ENCODE measurements around the gene TTLL11.

Gene TTLL11

GRCh38 chr9:122030357-122030756, 62.8 kb downstream of the TTLL11 start:
- H3K4me3 ChIP-seq (ENCODE audit: low read length), result no peak overlapping the region
- H3K4me2 ChIP-seq (ENCODE audit: low read length), result no peak overlapping the region
- H3K9me3 ChIP-seq (replicated peaks; ENCODE audit: low read length), result no peaks in the 10 kb centered on the region
- peaks cover 18% of the 10 kb centered on the region for H3K4me1 ChIP-seq (ENCODE audit: control insufficient read depth, insufficient read depth, low read length)
- no peak overlapping the region for H3K9ac ChIP-seq (ENCODE audit: low read depth, low read length)
- H3K27me3 ChIP-seq (ENCODE audit: control insufficient read depth, insufficient read depth, low read length), result no peaks in the 10 kb centered on the region
- no peaks in the 10 kb centered on the region for H3K36me3 ChIP-seq (ENCODE audit: insufficient read depth, low read length)

GRCh38 chr9:122029898-122030297, 63.2 kb downstream of the TTLL11 start:
- H3K36me3 ChIP-seq (ENCODE audit: insufficient read depth, low read length), result no peaks in the 10 kb centered on the region
- no peaks in the 10 kb centered on the region for H3K9me3 ChIP-seq (replicated peaks; ENCODE audit: low read length)
- H3K4me1 ChIP-seq (ENCODE audit: control insufficient read depth, insufficient read depth, low read length), result peaks cover 18% of the 10 kb centered on the region
- no peaks in the 10 kb centered on the region for H3K27me3 ChIP-seq (ENCODE audit: control insufficient read depth, insufficient read depth, low read length)
- H3K4me2 ChIP-seq (ENCODE audit: low read length), result no peak overlapping the region
- no peak overlapping the region for H3K4me3 ChIP-seq (ENCODE audit: low read length)
- H3K9ac ChIP-seq (ENCODE audit: low read depth, low read length), result no peak overlapping the region

- peaks cover 12% of the 10 kb centered on the region for H3K4me1 ChIP-seq (ENCODE audit: control insufficient read depth, insufficient read depth, low read length)
- no peak overlapping the region for H3K4me2 ChIP-seq (ENCODE audit: low read length)
- no peaks in the 10 kb centered on the region for H3K36me3 ChIP-seq (ENCODE audit: insufficient read depth, low read length)
- H3K4me3 ChIP-seq (ENCODE audit: low read length), result no peak overlapping the region
- H3K27me3 ChIP-seq (ENCODE audit: control insufficient read depth, insufficient read depth, low read length), result no peaks in the 10 kb centered on the region
- H3K9me3 ChIP-seq (replicated peaks; ENCODE audit: low read length), result no peaks in the 10 kb centered on the region
- no peak overlapping the region for H3K9ac ChIP-seq (ENCODE audit: low read depth, low read length)
Measured at GRCh38 chr9:122028089-122028488, 65.0 kb downstream of the TTLL11 start.

GRCh38 chr9:122020398-122020797, 72.7 kb downstream of the TTLL11 start:
- no peak overlapping the region for H3K4me2 ChIP-seq (ENCODE audit: low read length)
- no peak overlapping the region for H3K4me3 ChIP-seq (ENCODE audit: low read length)
- H3K9me3 ChIP-seq (replicated peaks; ENCODE audit: low read length), result no peaks in the 10 kb centered on the region
- H3K36me3 ChIP-seq (ENCODE audit: insufficient read depth, low read length), result no peaks in the 10 kb centered on the region
- peaks cover 6% of the 10 kb centered on the region for H3K4me1 ChIP-seq (ENCODE audit: control insufficient read depth, insufficient read depth, low read length)
- H3K27me3 ChIP-seq (ENCODE audit: control insufficient read depth, insufficient read depth, low read length), result no peaks in the 10 kb centered on the region
- H3K9ac ChIP-seq (ENCODE audit: low read depth, low read length), result no peak overlapping the region

DNA sequence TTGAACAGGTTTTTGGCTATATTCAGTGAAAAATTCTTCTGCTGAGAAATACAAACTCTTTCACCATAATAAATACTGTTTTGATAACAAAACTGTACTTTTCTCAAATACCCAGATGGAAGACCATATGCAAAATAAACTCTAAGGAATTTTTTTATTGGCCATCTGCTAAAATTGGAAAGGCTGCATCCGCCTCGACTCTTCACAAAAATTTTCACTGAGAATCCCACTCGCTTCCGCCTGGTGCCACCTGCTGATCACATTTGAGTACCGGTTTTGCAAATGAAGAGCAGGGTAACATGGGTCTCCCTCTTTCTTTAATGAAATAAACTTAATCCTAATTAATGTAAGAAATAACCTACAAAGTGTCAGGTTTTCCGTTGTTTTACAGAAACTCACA, 76.4 kb downstream of the TTLL11 start:
- no peaks in the 10 kb centered on the region for H3K36me3 ChIP-seq (ENCODE audit: insufficient read depth, low read length)
- no peaks in the 10 kb centered on the region for H3K27me3 ChIP-seq (ENCODE audit: control insufficient read depth, insufficient read depth, low read length)
- no peak overlapping the region for H3K4me2 ChIP-seq (ENCODE audit: low read length)
- H3K4me3 ChIP-seq (ENCODE audit: low read length), result no peak overlapping the region
- H3K9ac ChIP-seq (ENCODE audit: low read depth, low read length), result no peak overlapping the region
- peaks cover 6% of the 10 kb centered on the region for H3K4me1 ChIP-seq (ENCODE audit: control insufficient read depth, insufficient read depth, low read length)
- H3K9me3 ChIP-seq (replicated peaks; ENCODE audit: low read length), result no peaks in the 10 kb centered on the region

GRCh38 chr9:122016309-122016708, 76.8 kb downstream of the TTLL11 start:
- H3K9ac ChIP-seq (ENCODE audit: low read depth, low read length), result no peak overlapping the region
- H3K4me3 ChIP-seq (ENCODE audit: low read length), result no peak overlapping the region
- H3K4me2 ChIP-seq (ENCODE audit: low read length), result no peak overlapping the region
- no peaks in the 10 kb centered on the region for H3K9me3 ChIP-seq (replicated peaks; ENCODE audit: low read length)
- H3K36me3 ChIP-seq (ENCODE audit: insufficient read depth, low read length), result no peaks in the 10 kb centered on the region
- H3K4me1 ChIP-seq (ENCODE audit: control insufficient read depth, insufficient read depth, low read length), result peaks cover 6% of the 10 kb centered on the region
- H3K27me3 ChIP-seq (ENCODE audit: control insufficient read depth, insufficient read depth, low read length), result no peaks in the 10 kb centered on the region

DNA sequence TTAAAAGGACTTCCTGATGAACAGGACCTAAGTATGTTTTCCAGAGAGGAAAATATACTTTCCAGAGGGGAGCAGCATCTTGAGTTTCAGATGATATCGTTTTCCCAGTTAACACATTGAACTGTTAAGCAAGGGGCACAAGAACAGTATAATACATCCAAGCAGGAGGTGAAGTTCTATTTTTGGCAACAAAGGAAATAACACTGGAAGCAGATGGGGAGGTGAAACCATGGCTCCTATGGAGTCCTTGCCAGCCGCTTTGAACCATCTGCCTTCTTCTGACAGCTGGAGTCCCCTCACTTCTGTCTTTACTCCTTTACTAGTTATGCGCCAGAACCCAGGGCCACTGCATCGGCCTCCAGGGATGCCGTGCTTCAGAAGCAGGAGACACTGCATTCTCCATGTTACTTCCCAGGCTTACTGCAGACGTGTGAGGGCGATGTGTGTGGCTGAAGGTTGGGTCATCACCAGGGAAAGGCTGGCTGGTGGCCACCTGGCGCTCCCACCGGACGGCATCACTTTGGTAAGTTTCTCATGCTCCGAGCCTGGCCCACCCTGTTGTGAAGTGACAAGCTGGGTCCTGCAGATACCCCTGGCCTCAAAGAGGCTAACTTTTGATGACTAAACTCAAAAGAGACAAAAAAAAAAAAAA, 77.8 kb downstream of the TTLL11 start:
- no peaks in the 10 kb centered on the region for H3K9me3 ChIP-seq (replicated peaks; ENCODE audit: low read length)
- H3K9ac ChIP-seq (ENCODE audit: low read depth, low read length), result no peak overlapping the region
- H3K4me2 ChIP-seq (ENCODE audit: low read length), result no peak overlapping the region
- H3K36me3 ChIP-seq (ENCODE audit: insufficient read depth, low read length), result no peaks in the 10 kb centered on the region
- no peak overlapping the region for H3K4me3 ChIP-seq (ENCODE audit: low read length)
- H3K27me3 ChIP-seq (ENCODE audit: control insufficient read depth, insufficient read depth, low read length), result no peaks in the 10 kb centered on the region
- peaks cover 3% of the 10 kb centered on the region for H3K4me1 ChIP-seq (ENCODE audit: control insufficient read depth, insufficient read depth, low read length)

DNA sequence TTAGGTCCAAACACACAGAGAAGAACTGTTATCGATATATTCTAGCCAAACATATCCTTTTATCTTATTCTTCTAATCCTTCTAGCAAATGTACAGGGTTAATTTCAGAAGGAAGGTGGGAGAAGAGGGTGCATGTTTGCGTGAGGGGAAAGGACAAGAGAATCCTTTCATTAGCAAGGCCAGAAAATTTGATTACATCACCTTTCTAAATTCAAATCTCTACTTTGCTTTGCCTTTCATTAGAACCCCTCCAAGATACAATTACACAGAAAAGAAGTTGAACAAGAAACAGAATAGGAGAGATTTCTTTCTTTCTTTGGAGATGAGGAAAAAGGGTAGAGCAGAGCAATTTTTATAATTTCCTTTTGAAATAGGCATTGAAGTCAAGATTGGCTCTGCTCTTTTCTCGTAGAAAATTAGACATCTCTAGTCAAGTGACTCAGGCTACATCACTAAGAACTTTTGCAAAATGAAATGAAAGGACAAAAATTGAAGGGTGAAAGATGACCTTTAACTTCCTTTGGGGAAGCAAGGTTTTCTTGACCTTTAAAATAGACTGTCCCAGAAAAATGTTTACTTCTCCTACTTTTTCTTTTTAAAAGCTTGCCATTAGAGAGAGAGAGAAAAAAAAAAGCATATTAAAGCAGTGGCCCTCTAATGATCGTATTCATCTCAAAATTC, 81.2 kb downstream of the TTLL11 start:
- Histone ChIP-seq H3K4me2 (ENCODE audit: low read length) (no peak overlapping the region), H3K9me3 (replicated peaks; ENCODE audit: low read length) (no peaks in the 10 kb centered on the region), H3K4me3 (ENCODE audit: low read length) (no peak overlapping the region), H3K4me1 (ENCODE audit: control insufficient read depth, insufficient read depth, low read length) (no peaks in the 10 kb centered on the region), H3K9ac (ENCODE audit: low read depth, low read length) (no peak overlapping the region), H3K27me3 (ENCODE audit: control insufficient read depth, insufficient read depth, low read length) (no peaks in the 10 kb centered on the region), H3K36me3 (ENCODE audit: insufficient read depth, low read length) (no peaks in the 10 kb centered on the region)

- H3K4me1 ChIP-seq (ENCODE audit: control insufficient read depth, insufficient read depth, low read length), result no peaks in the 10 kb centered on the region
Measured at GRCh38 chr9:122008559-122008958, 84.5 kb downstream of the TTLL11 start.

DNA sequence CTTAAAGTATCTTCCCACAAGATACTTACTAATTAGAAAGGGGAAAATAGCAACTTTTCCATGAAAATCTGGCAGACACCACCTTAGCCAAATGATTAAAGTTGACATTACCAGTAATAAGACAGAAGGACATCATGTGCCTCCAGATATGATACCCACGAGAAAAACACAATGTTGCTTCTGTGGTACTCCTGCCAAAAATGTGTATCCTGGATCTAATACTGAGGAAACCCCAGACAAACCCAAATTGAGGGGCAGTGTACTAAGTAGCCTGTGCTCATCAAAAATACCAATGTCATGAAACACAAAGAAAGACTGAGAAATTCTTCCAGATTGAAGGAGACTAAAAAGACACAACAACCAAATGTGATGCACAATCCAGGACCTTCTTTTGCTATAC, 85.3 kb downstream of the TTLL11 start:
- Histone ChIP-seq H3K27me3 (ENCODE audit: control insufficient read depth, insufficient read depth, low read length) (no peaks in the 10 kb centered on the region), H3K4me3 (ENCODE audit: low read length) (no peak overlapping the region), H3K9ac (ENCODE audit: low read depth, low read length) (no peak overlapping the region), H3K36me3 (ENCODE audit: insufficient read depth, low read length) (no peaks in the 10 kb centered on the region), H3K4me1 (ENCODE audit: control insufficient read depth, insufficient read depth, low read length) (no peaks in the 10 kb centered on the region), H3K9me3 (replicated peaks; ENCODE audit: low read length) (no peaks in the 10 kb centered on the region), H3K4me2 (ENCODE audit: low read length) (no peak overlapping the region)

More at GRCh38 chr9:122008559-122008958, 84.5 kb downstream of the TTLL11 start:
- Histone ChIP-seq H3K9ac (ENCODE audit: low read depth, low read length) (no peak overlapping the region), H3K36me3 (ENCODE audit: insufficient read depth, low read length) (no peaks in the 10 kb centered on the region), H3K9me3 (replicated peaks; ENCODE audit: low read length) (no peaks in the 10 kb centered on the region), H3K27me3 (ENCODE audit: control insufficient read depth, insufficient read depth, low read length) (no peaks in the 10 kb centered on the region), H3K4me2 (ENCODE audit: low read length) (no peak overlapping the region), H3K4me3 (ENCODE audit: low read length) (no peak overlapping the region)

DNA sequence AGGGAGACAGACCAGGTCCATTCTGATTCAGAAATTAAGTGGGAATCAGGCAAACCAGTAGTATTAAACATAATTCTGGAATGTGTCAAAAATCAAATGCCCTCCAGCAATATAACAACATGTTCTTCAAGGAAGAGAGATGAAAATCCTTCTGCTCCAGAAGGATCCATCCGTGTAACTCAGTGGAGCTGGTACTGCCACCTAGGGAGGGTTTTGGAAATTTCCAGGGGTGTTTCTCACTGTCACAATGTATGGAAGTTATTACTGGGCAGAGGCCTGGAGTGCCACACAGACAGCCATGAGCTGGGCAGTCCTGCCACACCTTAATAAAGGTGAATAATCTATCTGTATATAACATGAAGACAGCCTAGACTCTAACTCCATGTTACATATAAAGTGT, 87.5 kb downstream of the TTLL11 start:
- H3K9ac ChIP-seq (ENCODE audit: low read depth, low read length), result no peak overlapping the region
- H3K4me1 ChIP-seq (ENCODE audit: control insufficient read depth, insufficient read depth, low read length), result peaks cover 10% of the 10 kb centered on the region
- H3K9me3 ChIP-seq (replicated peaks; ENCODE audit: low read length), result no peaks in the 10 kb centered on the region

GRCh38 chr9:122004589-122004988, 88.5 kb downstream of the TTLL11 start:
- peaks cover 10% of the 10 kb centered on the region for H3K4me1 ChIP-seq (ENCODE audit: control insufficient read depth, insufficient read depth, low read length)
- no peak overlapping the region for H3K4me3 ChIP-seq (ENCODE audit: low read length)
- no peak overlapping the region for H3K9ac ChIP-seq (ENCODE audit: low read depth, low read length)
- H3K4me2 ChIP-seq (ENCODE audit: low read length), result no peak overlapping the region
- no peaks in the 10 kb centered on the region for H3K36me3 ChIP-seq (ENCODE audit: insufficient read depth, low read length)
- no peaks in the 10 kb centered on the region for H3K9me3 ChIP-seq (replicated peaks; ENCODE audit: low read length)
- H3K27me3 ChIP-seq (ENCODE audit: control insufficient read depth, insufficient read depth, low read length), result no peaks in the 10 kb centered on the region

More for the DNA sequence above, 87.5 kb downstream of the TTLL11 start:
- no peaks in the 10 kb centered on the region for H3K27me3 ChIP-seq (ENCODE audit: control insufficient read depth, insufficient read depth, low read length)
- no peak overlapping the region for H3K4me2 ChIP-seq (ENCODE audit: low read length)
- no peak overlapping the region for H3K4me3 ChIP-seq (ENCODE audit: low read length)
- no peaks in the 10 kb centered on the region for H3K36me3 ChIP-seq (ENCODE audit: insufficient read depth, low read length)
